ENCODE results near the gene ATP5F1E. TPM values are rescaled to one million over a fixed set of nuclear protein-coding genes. Genes with fewer than 3 reads are reported as not detected.

Gene ATP5F1E
- total RNA-seq, 2 experiments from 2014 or later = 67.4 to 68.8 TPM

DNA sequence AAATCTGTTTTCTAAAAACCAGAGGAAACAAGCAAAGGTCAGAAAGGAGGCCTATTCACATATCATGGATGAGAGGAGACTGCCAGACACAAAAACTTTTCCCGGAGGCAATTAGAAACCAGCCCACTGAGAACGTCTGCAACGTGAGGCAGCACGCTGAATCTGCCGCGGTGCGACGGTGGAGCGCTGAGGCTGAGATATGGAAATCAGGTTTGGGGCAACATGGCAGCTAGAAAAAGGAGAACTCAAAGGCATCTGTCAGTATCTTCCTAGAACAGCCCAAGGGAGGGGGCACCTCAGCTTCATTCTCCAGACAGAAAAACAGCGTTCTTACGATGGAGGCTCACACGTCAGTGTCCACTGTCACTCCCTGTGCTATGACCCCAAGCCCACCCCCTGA is 5.3 kb upstream of the ATP5F1E start:
- peaks cover 75% of the 10 kb centered on the region for H3K36me3 Mint-ChIP-seq (ENCODE audit: low read depth)
- peaks cover 63% of the 10 kb centered on the region for H3K4me1 Mint-ChIP-seq (ENCODE audit: low read depth)
- H3K9me3 Mint-ChIP-seq = no peaks in the 10 kb centered on the region
- no peaks in the 10 kb centered on the region for H3K27me3 Mint-ChIP-seq
- H3K4me3 Mint-ChIP-seq = no peak overlapping the region
- ATAC-seq (no peak), DNase-seq (no peak)
- H3K27ac Mint-ChIP-seq = peak overlapping the region; percentile 10
- TF ChIP-seq, protein P1, sequence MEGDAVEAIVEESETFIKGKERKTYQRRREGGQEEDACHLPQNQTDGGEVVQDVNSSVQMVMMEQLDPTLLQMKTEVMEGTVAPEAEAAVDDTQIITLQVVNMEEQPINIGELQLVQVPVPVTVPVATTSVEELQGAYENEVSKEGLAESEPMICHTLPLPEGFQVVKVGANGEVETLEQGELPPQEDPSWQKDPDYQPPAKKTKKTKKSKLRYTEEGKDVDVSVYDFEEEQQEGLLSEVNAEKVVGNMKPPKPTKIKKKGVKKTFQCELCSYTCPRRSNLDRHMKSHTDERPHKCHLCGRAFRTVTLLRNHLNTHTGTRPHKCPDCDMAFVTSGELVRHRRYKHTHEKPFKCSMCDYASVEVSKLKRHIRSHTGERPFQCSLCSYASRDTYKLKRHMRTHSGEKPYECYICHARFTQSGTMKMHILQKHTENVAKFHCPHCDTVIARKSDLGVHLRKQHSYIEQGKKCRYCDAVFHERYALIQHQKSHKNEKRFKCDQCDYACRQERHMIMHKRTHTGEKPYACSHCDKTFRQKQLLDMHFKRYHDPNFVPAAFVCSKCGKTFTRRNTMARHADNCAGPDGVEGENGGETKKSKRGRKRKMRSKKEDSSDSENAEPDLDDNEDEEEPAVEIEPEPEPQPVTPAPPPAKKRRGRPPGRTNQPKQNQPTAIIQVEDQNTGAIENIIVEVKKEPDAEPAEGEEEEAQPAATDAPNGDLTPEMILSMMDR (IDR thresholded peaks at IDR 0.05) = no peak
- intact Hi-C loops (cut with micrococcal nuclease) = no loop called here
- ChIA-PET POLR2A (no interaction called here), CTCF (no interaction called here)

DNA sequence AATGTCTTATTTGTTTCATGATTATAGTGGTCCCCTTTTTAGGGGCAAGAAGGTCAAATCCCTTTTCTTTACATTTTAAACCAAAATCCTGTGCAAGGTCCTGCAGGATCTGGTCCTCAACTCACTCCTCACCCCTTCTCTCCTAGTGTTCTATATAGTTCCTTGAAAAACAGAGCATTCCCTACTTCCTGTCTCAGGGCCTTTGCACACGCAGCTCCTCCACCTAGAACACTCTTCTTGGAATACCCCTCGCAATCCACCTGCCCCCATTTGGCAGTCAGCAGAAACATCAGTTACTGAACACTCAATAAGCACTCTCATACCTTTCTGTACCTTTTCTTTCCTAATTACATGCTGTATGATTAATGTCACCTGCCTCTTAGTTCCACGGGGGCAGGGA is 3.2 kb upstream of the ATP5F1E start:
- ChIA-PET CTCF (no interaction called here), POLR2A (no interaction called here)
- TF ChIP-seq, protein P1 (IDR thresholded peaks at IDR 0.05) = no peak
- Mint-ChIP-seq H3K27ac (peak overlapping the region; percentile 55), H3K9me3 (no peaks in the 10 kb centered on the region), H3K36me3 (ENCODE audit: low read depth) (peaks cover 69% of the 10 kb centered on the region), H3K4me1 (ENCODE audit: low read depth) (peaks cover 63% of the 10 kb centered on the region), H3K4me3 (no peak overlapping the region), H3K27me3 (no peaks in the 10 kb centered on the region)
- intact Hi-C loops (cut with micrococcal nuclease) = no loop called here
- DNase-seq (no peak), ATAC-seq (no peak)

DNA sequence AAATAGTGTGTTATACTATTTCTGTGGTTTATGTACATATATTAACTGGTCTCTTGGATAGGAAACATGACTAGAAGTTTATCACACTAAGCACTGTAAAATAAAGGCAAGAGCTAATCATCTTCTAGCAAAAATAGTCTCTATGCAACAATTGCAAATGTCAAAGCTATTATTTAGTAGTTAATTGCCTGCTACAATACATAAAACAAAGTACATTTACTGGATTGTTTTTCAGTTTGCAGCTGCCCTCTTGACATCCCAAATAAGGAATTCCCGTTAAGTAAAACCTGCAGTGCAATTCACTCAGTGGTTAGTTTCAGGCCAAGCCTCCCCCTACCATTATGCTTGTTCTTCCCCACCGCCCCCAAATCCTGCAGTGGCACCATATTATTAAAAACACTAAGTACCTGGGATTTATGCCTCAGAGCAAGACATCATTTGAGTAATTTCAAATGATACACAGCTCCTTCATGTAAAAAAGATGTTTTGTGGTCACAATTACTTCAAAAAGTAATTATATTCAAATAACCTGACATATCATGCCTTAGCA is 1.6 kb upstream of the ATP5F1E start:
- ChIA-PET POLR2A (interaction anchor here (0.6 to 4.2 kb wide), 6 partner anchors 10 to 144 kb away, joined by 3 to 40 read pairs (median 5); partner anchors contain the start of gene PRELID3B), CTCF (interaction anchor here (0.5 to 2.6 kb wide), 9 partner anchors 9 to 371 kb away, joined by 3 to 13 read pairs (median 3); partner anchors contain the start of gene PRELID3B)
- Mint-ChIP-seq H3K9me3 (no peaks in the 10 kb centered on the region), H3K4me3 (peak overlapping the region; percentile 9), H3K4me1 (ENCODE audit: low read depth) (peaks cover 62% of the 10 kb centered on the region), H3K27ac (peak overlapping the region; percentile 21), H3K36me3 (ENCODE audit: low read depth) (peaks cover 70% of the 10 kb centered on the region), H3K27me3 (no peaks in the 10 kb centered on the region)
- DNase-seq = no peak
- TF ChIP-seq, protein P1 (IDR thresholded peaks at IDR 0.05) = no peak
- intact Hi-C loops (cut with micrococcal nuclease) = loop anchor here (5.0 kb wide), 1 partner anchor 141 kb away; no protein-coding TSS in a partner anchor
- no peak for ATAC-seq

DNA sequence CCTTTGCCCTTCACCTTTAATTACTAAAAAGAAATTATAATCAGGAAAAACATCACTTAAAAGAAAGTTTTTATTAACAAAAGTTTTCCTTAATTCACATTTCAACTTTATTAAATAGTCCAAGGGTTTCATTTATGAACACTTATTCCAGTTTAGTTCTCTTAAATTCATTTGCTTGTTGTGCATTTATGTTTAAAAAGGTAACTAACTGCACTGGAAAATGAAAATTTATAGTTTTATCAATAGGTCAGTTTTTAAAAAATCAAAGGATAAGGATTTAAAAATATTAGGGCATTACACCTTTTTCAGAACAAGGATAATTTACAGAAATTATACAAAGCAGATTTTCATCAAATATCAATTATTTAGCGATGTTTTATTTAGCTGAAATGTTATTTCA is 958 bp upstream of the ATP5F1E start:
- POLR2A ChIA-PET = interaction anchor here (0.6 to 4.2 kb wide), 11 partner anchors 10 to 382 kb away, joined by 3 to 40 read pairs (median 5); partner anchors contain the start of genes PRELID3B, STX16, TUBB1 and ZNF831
- Mint-ChIP-seq H3K27me3 (no peaks in the 10 kb centered on the region), H3K4me3 (peak overlapping the region; percentile 78), H3K4me1 (ENCODE audit: low read depth) (peaks cover 68% of the 10 kb centered on the region), H3K27ac (peak overlapping the region; percentile 89), H3K9me3 (no peaks in the 10 kb centered on the region), H3K36me3 (ENCODE audit: low read depth) (peaks cover 71% of the 10 kb centered on the region)
- CTCF ChIA-PET = interaction anchor here (0.5 to 2.6 kb wide), 8 partner anchors 9 to 371 kb away, joined by 3 to 13 read pairs (median 3); partner anchors contain the start of gene PRELID3B
- no peak for ATAC-seq
- DNase-seq = no peak
- TF ChIP-seq, protein P1 (IDR thresholded peaks at IDR 0.05) = no peak
- intact Hi-C loops (cut with micrococcal nuclease) = loop anchor here (5.0 kb wide), 1 partner anchor 141 kb away; no protein-coding TSS in a partner anchor

DNA sequence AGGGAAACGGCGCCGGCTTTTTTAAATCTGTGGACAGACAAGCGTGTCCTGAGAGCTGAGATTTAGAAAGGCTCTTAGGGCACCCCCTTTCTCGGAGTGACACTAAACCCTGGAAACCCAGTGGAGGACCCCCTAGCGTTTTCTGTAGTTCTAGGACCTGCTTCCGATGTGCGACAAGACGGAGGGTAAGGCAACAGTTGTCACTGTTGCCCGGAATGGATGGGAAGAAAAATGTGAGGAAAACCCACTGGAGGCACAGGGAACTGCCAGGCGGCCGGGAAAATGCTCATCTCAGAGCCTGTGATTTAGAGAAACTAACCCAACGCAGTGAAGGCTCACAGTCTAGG is 551 bp upstream of the ATP5F1E start:
- H3K36me3 Mint-ChIP-seq (ENCODE audit: low read depth) = peaks cover 70% of the 10 kb centered on the region
- intact Hi-C loops (cut with micrococcal nuclease) = loop anchor here (5.0 kb wide), 1 partner anchor 140 kb away; no protein-coding TSS in a partner anchor
- H3K27me3 Mint-ChIP-seq = no peaks in the 10 kb centered on the region
- peaks cover 69% of the 10 kb centered on the region for H3K4me1 Mint-ChIP-seq (ENCODE audit: low read depth)
- TF ChIP-seq, protein P1 (IDR thresholded peaks at IDR 0.05) = no peak
- H3K27ac Mint-ChIP-seq = peak overlapping the region; percentile 89
- CTCF ChIA-PET = interaction anchor here (1.0 to 2.6 kb wide), 8 partner anchors 8 to 463 kb away, joined by 3 to 13 read pairs (median 4); partner anchors contain the start of genes NELFCD and PRELID3B
- H3K4me3 Mint-ChIP-seq = peak overlapping the region; percentile 78
- ATAC-seq (peak; percentile 29), DNase-seq (no peak)
- H3K9me3 Mint-ChIP-seq = no peaks in the 10 kb centered on the region
- POLR2A ChIA-PET = interaction anchor here (0.9 to 4.2 kb wide), 16 partner anchors 10 to 381 kb away, joined by 3 to 40 read pairs (median 5); partner anchors contain the start of genes PRELID3B, STX16, TUBB1 and ZNF831
